SK-N-SH (cell line): ENCODE data around the gene KLHDC7A. TPM values are rescaled to one million over a fixed set of nuclear protein-coding genes. Genes with fewer than 3 reads are reported as not detected.

Source experiments
- CTCF ChIA-PET: fragments of 300-600, 350-600 bp; formaldehyde crosslinking; extraction: SDS; loops from one replicate; lab custom pipeline; 2021; lab: Yijun Ruan, JAX
- POLR2A ChIA-PET: fragments of 350-600 bp; sonication (Branson Sonifier 250); formaldehyde crosslinking; extraction: SDS; loops from one replicate; lab custom pipeline; 2020; ENCODE audit warnings: antibody characterized with exemption, inconsistent platforms; lab: Yijun Ruan, JAX
- DNase-seq: peaks from one replicate; pipeline ENCODE4 v3.0.0; 2012
- H2AFZ ChIP-seq: fragments of 200-600 bp; sonication (generic); 2 replicates; pipeline ENCODE4 v1.8.1; 2016; ENCODE audit warnings: antibody characterized with exemption, mild to moderate bottlenecking, low read depth
- H3F3A ChIP-seq: fragments of 200-600 bp; sonication (generic); replicated peaks from 2 replicates; pipeline ENCODE3; 2016; ENCODE audit warnings: antibody characterized with exemption, mild to moderate bottlenecking; ENCODE audit not compliant: insufficient read depth
- H3K27ac ChIP-seq, 2 experiments: fragments of 200-500 bp in 1 of 2; fragments of 200-600 bp in 1 of 2; sonication (Bioruptor generic) in 1 of 2; sonication (generic), shearing (Covaris generic) in 1 of 2; 2 replicates each; pipeline versions ENCODE4 v1.5.1 to v1.6.1; 2014 to 2016; ENCODE audit warnings: low read depth in 2 of 2, inconsistent platforms in 1 of 2, low read length in 1 of 2, mild to moderate bottlenecking in 1 of 2, mixed read lengths in 1 of 2
- H3K27me3 ChIP-seq: fragments of 200-600 bp; sonication (generic), shearing (Covaris generic); 2 replicates; pipeline ENCODE4 v1.6.1; 2016; ENCODE audit warnings: mixed run types; ENCODE audit not compliant: insufficient read depth
- H3K36me3 ChIP-seq, 2 experiments: fragments of 200-500 bp in 1 of 2; fragments of 200-600 bp in 1 of 2; sonication (Bioruptor generic) in 1 of 2; sonication (generic) in 1 of 2; replicated peaks in 1 of 2; 2 replicates each; pipeline versions ENCODE3 to v1.5.1; 2014 to 2016; ENCODE audit warnings: low read length in 1 of 2, mild to moderate bottlenecking in 1 of 2; ENCODE audit not compliant: insufficient read depth in 2 of 2, control insufficient read depth in 1 of 2
- H3K4me1 ChIP-seq, 2 experiments: fragments of 200-500 bp in 1 of 2; fragments of 200-600 bp in 1 of 2; sonication (Bioruptor generic) in 1 of 2; sonication (generic), shearing (Covaris generic) in 1 of 2; 2 replicates each; pipeline versions ENCODE4 v1.5.1 to v1.6.1; 2014 to 2016; ENCODE audit warnings: low read depth in 1 of 2, low read length in 1 of 2, mixed run types in 1 of 2; ENCODE audit not compliant: insufficient read depth in 2 of 2, control insufficient read depth in 1 of 2
- H3K4me2 ChIP-seq: fragments of 200-600 bp; sonication (generic), shearing (Covaris generic); 2 replicates; pipeline ENCODE4 v1.6.1; 2017; ENCODE audit warnings: mixed run types
- H3K4me3 ChIP-seq, 2 experiments: fragments of 200-500 bp in 1 of 2; fragments of 200-600 bp in 1 of 2; sonication (Bioruptor generic) in 1 of 2; sonication (generic), shearing (Covaris generic) in 1 of 2; 2 replicates each; pipeline versions ENCODE4 v1.5.1 to v1.8.1; 2014 to 2016; ENCODE audit warnings: low read depth in 2 of 2, inconsistent platforms in 1 of 2, low read length in 1 of 2, mild to moderate bottlenecking in 1 of 2, mixed read lengths in 1 of 2, moderate library complexity in 1 of 2
- H3K79me2 ChIP-seq: fragments of 200-600 bp; sonication (generic); 2 replicates; pipeline ENCODE4 v1.8.1; 2017; ENCODE audit warnings: mild to moderate bottlenecking; ENCODE audit not compliant: insufficient read depth
- H3K9ac ChIP-seq: fragments of 200-600 bp; sonication (generic); 2 replicates; pipeline ENCODE4 v1.6.1; 2017; ENCODE audit warnings: mixed run types
- H3K9me2 ChIP-seq: fragments of 200-600 bp; sonication (generic); 2 replicates; pipeline ENCODE4 v1.6.1; 2017; ENCODE audit warnings: mixed run types
- H3K9me3 ChIP-seq: fragments of 200-600 bp; sonication (generic); 2 replicates; pipeline ENCODE4 v1.6.1; 2017; ENCODE audit warnings: mixed run types, mild to moderate bottlenecking, moderate library complexity
- H4K20me1 ChIP-seq: fragments of 200-600 bp; sonication (generic); 2 replicates; pipeline ENCODE4 v1.6.1; 2017; ENCODE audit warnings: mild to moderate bottlenecking, mixed run types; ENCODE audit not compliant: insufficient read depth
- CHD2 ChIP-seq: fragments of 150-350 bp; IDR thresholded peaks from 2 replicates; pipeline ENCODE4 v1.6.1; 2018; ENCODE audit warnings: low read length; ENCODE audit not compliant: partially characterized antibody
- ELF1 ChIP-seq: IDR thresholded peaks from 2 replicates; pipeline ENCODE4 v1.4.0; 2012
- EP300 ChIP-seq, 2 experiments: IDR thresholded peaks; 2 replicates each; pipeline versions ENCODE4 v1.4.0 to v1.6.1; 2012; ENCODE audit warnings: borderline replicate concordance in 1 of 2, low read depth in 1 of 2, low read length in 1 of 2
- FOXM1 ChIP-seq: IDR thresholded peaks from 2 replicates; pipeline ENCODE4 v1.4.0; 2012; ENCODE audit warnings: low read depth, mild to moderate bottlenecking
- MEF2A ChIP-seq: IDR thresholded peaks from 2 replicates; pipeline ENCODE4 v1.4.0; 2012; ENCODE audit warnings: low read depth, borderline replicate concordance
- POLR2AphosphoS5 ChIP-seq: IDR thresholded peaks from 2 replicates; pipeline ENCODE4 v1.6.1; 2012; ENCODE audit warnings: low read depth, low read length
- RCOR1 ChIP-seq: fragments of 150-350 bp; IDR thresholded peaks from 2 replicates; pipeline ENCODE4 v1.6.1; 2017; ENCODE audit warnings: antibody characterized with exemption, low read length
- RXRA ChIP-seq: IDR thresholded peaks from 2 replicates; pipeline ENCODE4 v1.4.0; 2012; ENCODE audit warnings: low read depth, mild to moderate bottlenecking, borderline replicate concordance
- SIN3A ChIP-seq: IDR thresholded peaks from 2 replicates; pipeline ENCODE4 v1.6.1; 2012; ENCODE audit warnings: low read depth, mild to moderate bottlenecking, low read length, moderate library complexity, borderline replicate concordance
- TAF1 ChIP-seq: IDR thresholded peaks from 2 replicates; pipeline ENCODE4 v1.6.1; 2012; ENCODE audit warnings: low read depth, mild to moderate bottlenecking, low read length, moderate library complexity, borderline replicate concordance
- TCF12 ChIP-seq: IDR thresholded peaks from 2 replicates; pipeline ENCODE4 v1.4.0; 2012
- YY1 ChIP-seq: IDR thresholded peaks from 2 replicates; pipeline ENCODE4 v1.4.0; 2012; ENCODE audit warnings: low read depth, mild to moderate bottlenecking
- WGBS: methylation state at CpG from one replicate; pipeline ENCODE4 v1.1.6; 2017; ENCODE audit warnings: low lambda C conversion rate; 5-methylcytosine and 5-hydroxymethylcytosine counted together
- polyA plus RNA-seq, 3 experiments: library from polyadenylated mRNA; depleted of rRNA; stranded (reverse); fragments of >200 nt; gene quantifications; 2 replicates each; pipeline ENCODE4 v1.2.3, GENCODE V29; 2012
- TF ChIP-seq, protein P1 (sequence below): IDR thresholded peaks from 2 replicates; pipeline ENCODE4 v1.6.1; 2012; ENCODE audit warnings: mild to moderate bottlenecking, low read depth, low read length, moderate library complexity
- TF ChIP-seq, protein P2 (sequence below): fragments of 150-350 bp; IDR thresholded peaks from 2 replicates; pipeline ENCODE4 v1.6.1; 2016; ENCODE audit warnings: mild to moderate bottlenecking, low read depth, low read length
- TF ChIP-seq, protein P3 (sequence below): IDR thresholded peaks from 2 replicates; pipeline ENCODE4 v1.4.0; 2012; ENCODE audit warnings: low read depth, borderline replicate concordance

KLHDC7A gene
- polyA plus RNA-seq, 1 of the 3 experiments (the other 2 are of a cell fraction): not detected

DNA sequence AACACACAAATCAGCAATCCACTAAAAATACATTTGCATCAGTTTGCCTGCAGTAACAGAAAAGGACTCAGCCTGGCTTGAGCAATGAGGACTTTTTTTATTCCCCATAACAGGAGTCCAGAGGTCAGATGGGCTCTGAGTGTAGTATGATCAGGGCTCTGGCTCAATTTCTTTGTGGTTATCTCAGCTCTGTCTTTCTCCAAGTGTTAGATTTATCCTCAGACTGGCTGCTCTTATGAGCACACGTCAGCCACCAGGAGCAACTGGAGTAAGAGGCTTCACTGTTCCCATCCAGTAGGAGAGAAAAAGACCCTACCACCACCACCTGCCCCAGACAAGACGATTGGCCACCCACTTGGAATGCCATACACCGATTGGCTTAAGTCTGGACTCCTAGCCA is 36.2 kb upstream of the KLHDC7A start (continued):
- TF ChIP-seq, protein P1, sequence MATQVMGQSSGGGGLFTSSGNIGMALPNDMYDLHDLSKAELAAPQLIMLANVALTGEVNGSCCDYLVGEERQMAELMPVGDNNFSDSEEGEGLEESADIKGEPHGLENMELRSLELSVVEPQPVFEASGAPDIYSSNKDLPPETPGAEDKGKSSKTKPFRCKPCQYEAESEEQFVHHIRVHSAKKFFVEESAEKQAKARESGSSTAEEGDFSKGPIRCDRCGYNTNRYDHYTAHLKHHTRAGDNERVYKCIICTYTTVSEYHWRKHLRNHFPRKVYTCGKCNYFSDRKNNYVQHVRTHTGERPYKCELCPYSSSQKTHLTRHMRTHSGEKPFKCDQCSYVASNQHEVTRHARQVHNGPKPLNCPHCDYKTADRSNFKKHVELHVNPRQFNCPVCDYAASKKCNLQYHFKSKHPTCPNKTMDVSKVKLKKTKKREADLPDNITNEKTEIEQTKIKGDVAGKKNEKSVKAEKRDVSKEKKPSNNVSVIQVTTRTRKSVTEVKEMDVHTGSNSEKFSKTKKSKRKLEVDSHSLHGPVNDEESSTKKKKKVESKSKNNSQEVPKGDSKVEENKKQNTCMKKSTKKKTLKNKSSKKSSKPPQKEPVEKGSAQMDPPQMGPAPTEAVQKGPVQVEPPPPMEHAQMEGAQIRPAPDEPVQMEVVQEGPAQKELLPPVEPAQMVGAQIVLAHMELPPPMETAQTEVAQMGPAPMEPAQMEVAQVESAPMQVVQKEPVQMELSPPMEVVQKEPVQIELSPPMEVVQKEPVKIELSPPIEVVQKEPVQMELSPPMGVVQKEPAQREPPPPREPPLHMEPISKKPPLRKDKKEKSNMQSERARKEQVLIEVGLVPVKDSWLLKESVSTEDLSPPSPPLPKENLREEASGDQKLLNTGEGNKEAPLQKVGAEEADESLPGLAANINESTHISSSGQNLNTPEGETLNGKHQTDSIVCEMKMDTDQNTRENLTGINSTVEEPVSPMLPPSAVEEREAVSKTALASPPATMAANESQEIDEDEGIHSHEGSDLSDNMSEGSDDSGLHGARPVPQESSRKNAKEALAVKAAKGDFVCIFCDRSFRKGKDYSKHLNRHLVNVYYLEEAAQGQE: no peak
- TF ChIP-seq FOXM1 (no peak), TCF12 (no peak), RCOR1 (no peak), YY1 (no peak)

DNA sequence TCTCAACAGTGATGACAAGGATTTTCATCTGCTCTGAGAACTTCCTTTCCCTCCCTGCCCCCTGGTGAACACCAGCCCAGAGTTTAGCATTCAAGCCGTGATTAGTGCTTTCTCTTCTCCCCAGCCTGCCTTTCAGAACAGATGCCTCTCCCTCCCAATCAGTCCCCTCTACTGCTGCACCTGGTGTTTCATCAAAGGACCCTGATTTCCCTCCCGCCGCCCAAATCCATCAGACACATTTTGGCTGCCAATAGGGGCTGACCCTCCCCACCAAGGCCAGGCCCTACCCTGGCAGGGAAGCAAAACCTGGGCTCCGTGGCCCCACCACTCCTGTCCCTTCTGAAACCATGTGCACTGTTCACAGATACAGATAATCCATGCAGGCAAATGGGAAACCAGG is 34.0 kb upstream of the KLHDC7A start:
- WGBS: 28% methylated on average over 4 of the region's 4 CpGs
- H3K36me3 ChIP-seq: no peaks in the 10 kb centered on the region
- no peak for TF ChIP-seq TAF1
- no peak for TF ChIP-seq SIN3A
- TF ChIP-seq ELF1: no peak
- H2AFZ ChIP-seq: no peak overlapping the region
- H3K27ac ChIP-seq: no peak overlapping the region
- no peak overlapping the region for H3K4me3 ChIP-seq
- no peaks in the 10 kb centered on the region for H3K9me3 ChIP-seq
- H3K27me3 ChIP-seq: no peaks in the 10 kb centered on the region
- DNase-seq: no peak
- no peaks in the 10 kb centered on the region for H3F3A ChIP-seq
- ChIA-PET CTCF (no interaction called here), POLR2A (no interaction called here)
- H3K79me2 ChIP-seq: no peaks in the 10 kb centered on the region
- no peaks in the 10 kb centered on the region for H3K9me2 ChIP-seq
- H4K20me1 ChIP-seq: no peaks in the 10 kb centered on the region
- no peak overlapping the region for H3K4me2 ChIP-seq
- H3K9ac ChIP-seq: no peak overlapping the region
- H3K4me1 ChIP-seq: no peaks in the 10 kb centered on the region

DNA sequence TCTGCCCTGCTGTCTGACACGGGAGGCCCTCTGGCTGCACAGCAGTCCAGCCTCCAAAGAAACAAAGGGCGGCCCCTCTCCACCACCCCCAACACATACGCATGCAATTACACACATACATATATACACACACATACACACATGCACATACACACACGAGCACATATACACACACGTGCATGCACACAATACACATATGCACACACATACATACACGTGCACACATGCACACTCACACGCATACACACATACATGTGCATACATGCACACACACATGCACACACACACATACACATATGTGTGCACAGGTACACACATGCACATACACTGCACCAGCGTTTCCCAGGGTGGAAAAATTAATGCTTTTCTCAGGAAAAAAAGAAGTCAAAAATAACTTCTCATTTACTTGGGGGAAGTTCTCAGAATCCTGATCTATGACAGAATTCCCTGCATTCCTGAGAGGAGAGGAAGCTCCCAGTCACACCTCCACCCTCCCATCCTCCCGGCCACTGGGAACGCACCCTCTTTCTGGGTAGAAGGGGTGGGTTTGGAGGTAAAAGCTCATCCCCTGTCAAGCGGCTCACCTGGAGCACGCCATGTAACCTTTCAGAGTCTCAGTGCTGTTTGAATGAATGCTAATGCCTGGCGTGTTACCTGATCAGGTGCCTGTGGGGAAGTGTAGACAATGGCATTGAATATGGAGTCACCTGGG is 33.1 kb upstream of the KLHDC7A start:
- no peaks in the 10 kb centered on the region for H3K27me3 ChIP-seq
- H3K79me2 ChIP-seq: no peaks in the 10 kb centered on the region
- 58% methylated on average over 12 of the region's 13 CpGs for WGBS
- H3K9me3 ChIP-seq: no peaks in the 10 kb centered on the region
- H4K20me1 ChIP-seq: no peaks in the 10 kb centered on the region
- ChIA-PET POLR2A (no interaction called here), CTCF (no interaction called here)
- H3K27ac ChIP-seq: no peak overlapping the region
- no peak overlapping the region for H3K9ac ChIP-seq
- H3F3A ChIP-seq: no peaks in the 10 kb centered on the region
- H3K36me3 ChIP-seq: no peaks in the 10 kb centered on the region
- H3K9me2 ChIP-seq: no peaks in the 10 kb centered on the region
- no peaks in the 10 kb centered on the region for H3K4me1 ChIP-seq
- DNase-seq: no peak
- H3K4me2 ChIP-seq: no peak overlapping the region
- H3K4me3 ChIP-seq: no peak overlapping the region
- H2AFZ ChIP-seq: no peak overlapping the region
- TF ChIP-seq, protein P2, sequence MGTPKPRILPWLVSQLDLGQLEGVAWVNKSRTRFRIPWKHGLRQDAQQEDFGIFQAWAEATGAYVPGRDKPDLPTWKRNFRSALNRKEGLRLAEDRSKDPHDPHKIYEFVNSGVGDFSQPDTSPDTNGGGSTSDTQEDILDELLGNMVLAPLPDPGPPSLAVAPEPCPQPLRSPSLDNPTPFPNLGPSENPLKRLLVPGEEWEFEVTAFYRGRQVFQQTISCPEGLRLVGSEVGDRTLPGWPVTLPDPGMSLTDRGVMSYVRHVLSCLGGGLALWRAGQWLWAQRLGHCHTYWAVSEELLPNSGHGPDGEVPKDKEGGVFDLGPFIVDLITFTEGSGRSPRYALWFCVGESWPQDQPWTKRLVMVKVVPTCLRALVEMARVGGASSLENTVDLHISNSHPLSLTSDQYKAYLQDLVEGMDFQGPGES: no peak
- no peak for TF ChIP-seq TCF12
- TF ChIP-seq, protein P3, sequence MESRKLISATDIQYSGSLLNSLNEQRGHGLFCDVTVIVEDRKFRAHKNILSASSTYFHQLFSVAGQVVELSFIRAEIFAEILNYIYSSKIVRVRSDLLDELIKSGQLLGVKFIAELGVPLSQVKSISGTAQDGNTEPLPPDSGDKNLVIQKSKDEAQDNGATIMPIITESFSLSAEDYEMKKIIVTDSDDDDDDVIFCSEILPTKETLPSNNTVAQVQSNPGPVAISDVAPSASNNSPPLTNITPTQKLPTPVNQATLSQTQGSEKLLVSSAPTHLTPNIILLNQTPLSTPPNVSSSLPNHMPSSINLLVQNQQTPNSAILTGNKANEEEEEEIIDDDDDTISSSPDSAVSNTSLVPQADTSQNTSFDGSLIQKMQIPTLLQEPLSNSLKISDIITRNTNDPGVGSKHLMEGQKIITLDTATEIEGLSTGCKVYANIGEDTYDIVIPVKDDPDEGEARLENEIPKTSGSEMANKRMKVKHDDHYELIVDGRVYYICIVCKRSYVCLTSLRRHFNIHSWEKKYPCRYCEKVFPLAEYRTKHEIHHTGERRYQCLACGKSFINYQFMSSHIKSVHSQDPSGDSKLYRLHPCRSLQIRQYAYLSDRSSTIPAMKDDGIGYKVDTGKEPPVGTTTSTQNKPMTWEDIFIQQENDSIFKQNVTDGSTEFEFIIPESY: no peak
- TF ChIP-seq POLR2AphosphoS5: no peak
- TF ChIP-seq MEF2A: no peak
- TF ChIP-seq, protein P1: no peak
- TF ChIP-seq RXRA: no peak
- TF ChIP-seq EP300 (IDR thresholded peaks at IDR 0.05; ENCODE audit: borderline replicate concordance in 1 of 2, low read depth in 1 of 2, low read length in 1 of 2): no peak
- TF ChIP-seq RCOR1: no peak
- no peak for TF ChIP-seq CHD2
